Hair follicular keratinocyte (primary cell): ENCODE results near the gene IRX6. TPM values are rescaled to one million over a fixed set of nuclear protein-coding genes. Genes with fewer than 3 reads are reported as not detected.

ENCODE experiments used
- total RNA-seq: library from RNA; depleted of rRNA; stranded (reverse); fragments of >200 nt; gene quantifications from 2 replicates; pipeline ENCODE4 v1.2.3, GENCODE V29; 2015

The IRX6 gene
- total RNA-seq = not detected in 2 replicates

GRCh38 chr16:55323637-55324271 lies at the start of gene IRX6:
TSS of gene IRX6 (plus strand) at chr16:55324203. CDS start at chr16:55325092, 889 bp downstream.

Other genes with a start within 250 kb of the IRX6 start
- gene MMP2, start 155.0 kb downstream of the IRX6 start, total RNA-seq = 9.9 and 15.9 TPM in 2 replicates
- gene LPCAT2, start 184.9 kb downstream of the IRX6 start, total RNA-seq = 24.9 and 40.3 TPM in 2 replicates
- gene CAPNS2, start 242.5 kb downstream of the IRX6 start, total RNA-seq = 12.7 and 32.7 TPM in 2 replicates